ENCODE data around the gene PARVG.

PARVG gene

GRCh38 chr22:44160421-44160820, 20.3 kb upstream of the PARVG start:
- TF ChIP-seq CTCF (IDR thresholded peaks at IDR 0.05; ENCODE audit: low read length, missing control alignments): no peak
- no peak overlapping the region for H3K4me3 ChIP-seq (replicated peaks; ENCODE audit: low read depth, low read length)
- DNase-seq (ENCODE audit: low read depth): no peak

- TF ChIP-seq CTCF (IDR thresholded peaks at IDR 0.05; ENCODE audit: low read length, missing control alignments): no peak
- no peak overlapping the region for H3K4me3 ChIP-seq (replicated peaks; ENCODE audit: low read depth, low read length)
These were observed 19.1 kb upstream of the PARVG start for GRCh38 chr22:44161673-44162072.

GRCh38 chr22:44162960-44163359, 17.8 kb upstream of the PARVG start:
- no peak for TF ChIP-seq CTCF (IDR thresholded peaks at IDR 0.05; ENCODE audit: low read length, missing control alignments)
- no peak for DNase-seq (ENCODE audit: low read depth)
- no peak overlapping the region for H3K4me3 ChIP-seq (replicated peaks; ENCODE audit: low read depth, low read length)

More at GRCh38 chr22:44161673-44162072, 19.1 kb upstream of the PARVG start:
- DNase-seq (ENCODE audit: low read depth): no peak

GRCh38 chr22:44163536-44163935, 17.2 kb upstream of the PARVG start:
- no peak overlapping the region for H3K4me3 ChIP-seq (replicated peaks; ENCODE audit: low read depth, low read length)
- no peak for TF ChIP-seq CTCF (IDR thresholded peaks at IDR 0.05; ENCODE audit: low read length, missing control alignments)
- DNase-seq (ENCODE audit: low read depth): no peak

- no peak for TF ChIP-seq CTCF (IDR thresholded peaks at IDR 0.05; ENCODE audit: low read length, missing control alignments)
- no peak for DNase-seq (ENCODE audit: low read depth)
These were observed 16.7 kb upstream of the PARVG start for GRCh38 chr22:44164031-44164430.

GRCh38 chr22:44165286-44165874, 15.3 kb upstream of the PARVG start:
- no peak for TF ChIP-seq CTCF (IDR thresholded peaks at IDR 0.05; ENCODE audit: low read length, missing control alignments)
- DNase-seq (ENCODE audit: low read depth): no peak
- no peak overlapping the region for H3K4me3 ChIP-seq (replicated peaks; ENCODE audit: low read depth, low read length)

More at GRCh38 chr22:44164031-44164430, 16.7 kb upstream of the PARVG start:
- no peak overlapping the region for H3K4me3 ChIP-seq (replicated peaks; ENCODE audit: low read depth, low read length)
